Measurements from ENCODE around the gene NKX1-2.

Gene NKX1-2

DNA sequence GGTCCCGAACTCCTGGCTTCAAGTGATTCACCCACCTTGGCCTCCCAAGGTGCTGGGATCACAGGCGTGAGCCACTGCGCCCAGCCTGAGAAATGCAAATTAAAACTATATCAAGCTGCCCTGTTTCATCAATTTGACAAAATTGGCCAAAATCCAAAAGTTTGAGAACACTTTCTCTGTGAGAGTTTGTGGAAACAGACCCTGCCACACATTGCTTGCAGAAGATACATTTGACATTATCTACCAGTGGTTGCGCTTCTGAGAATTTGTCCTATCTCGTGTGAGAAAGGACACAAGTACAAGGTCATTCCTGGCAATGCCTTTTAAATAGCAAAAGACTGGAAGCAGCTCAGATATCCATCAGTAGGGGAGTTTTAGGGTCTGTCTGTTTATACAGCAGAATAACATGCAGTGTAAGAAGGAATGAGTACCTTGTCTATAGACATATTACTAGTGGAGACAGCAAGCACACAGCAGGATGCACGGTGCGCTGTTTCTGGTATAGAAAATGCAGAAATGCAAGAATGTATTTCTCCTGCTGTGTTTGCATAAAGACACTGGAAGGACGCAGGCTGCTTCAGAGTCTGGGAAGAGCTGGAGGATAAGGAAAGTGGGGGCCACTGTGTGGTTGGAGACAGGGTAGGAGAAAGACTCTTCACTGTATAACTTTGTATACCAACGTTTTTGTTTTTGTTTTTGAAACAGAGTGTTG, 16.1 kb upstream of the NKX1-2 start:
- no peak for TF ChIP-seq CTCF (conservative IDR thresholded peaks at IDR 0.05)
- TF ChIP-seq ZFX (IDR thresholded peaks at IDR 0.05): no peak
- no peak overlapping the region; the same call in 1 of the 2 replicates for H3K27ac ChIP-seq

GRCh38 chr10:124465003-124465776, 15.4 kb upstream of the NKX1-2 start:
- TF ChIP-seq CTCF (conservative IDR thresholded peaks at IDR 0.05) (no peak), ZFX (IDR thresholded peaks at IDR 0.05) (no peak)

GRCh38 chr10:124464028-124464965, 14.5 kb upstream of the NKX1-2 start:
- no peak overlapping the region for H3K27ac ChIP-seq
- no peak for TF ChIP-seq ZFX (IDR thresholded peaks at IDR 0.05)
- no peak for TF ChIP-seq CTCF (conservative IDR thresholded peaks at IDR 0.05)

More at GRCh38 chr10:124465003-124465776, 15.4 kb upstream of the NKX1-2 start:
- no peak overlapping the region; the same call in 1 of the 2 replicates for H3K27ac ChIP-seq

DNA sequence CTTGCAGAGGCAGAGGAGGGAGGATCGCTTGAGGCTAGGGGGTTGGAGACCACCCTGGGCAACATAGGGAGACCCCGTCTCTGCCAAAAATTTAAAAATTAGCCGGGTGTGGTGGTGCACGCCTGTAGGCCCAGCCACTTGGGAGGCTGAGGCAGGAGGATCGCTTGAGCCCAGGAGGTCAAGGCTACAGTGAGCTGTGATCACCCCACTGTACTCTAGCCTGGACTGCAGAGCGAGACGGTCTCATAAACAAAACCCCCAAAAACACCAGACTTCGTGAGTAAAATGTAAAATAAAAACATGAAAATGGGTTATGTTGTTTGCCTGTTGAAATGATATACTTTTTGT, 12.5 kb upstream of the NKX1-2 start:
- peak overlapping the region; percentile 74 for H3K27ac ChIP-seq

DNA sequence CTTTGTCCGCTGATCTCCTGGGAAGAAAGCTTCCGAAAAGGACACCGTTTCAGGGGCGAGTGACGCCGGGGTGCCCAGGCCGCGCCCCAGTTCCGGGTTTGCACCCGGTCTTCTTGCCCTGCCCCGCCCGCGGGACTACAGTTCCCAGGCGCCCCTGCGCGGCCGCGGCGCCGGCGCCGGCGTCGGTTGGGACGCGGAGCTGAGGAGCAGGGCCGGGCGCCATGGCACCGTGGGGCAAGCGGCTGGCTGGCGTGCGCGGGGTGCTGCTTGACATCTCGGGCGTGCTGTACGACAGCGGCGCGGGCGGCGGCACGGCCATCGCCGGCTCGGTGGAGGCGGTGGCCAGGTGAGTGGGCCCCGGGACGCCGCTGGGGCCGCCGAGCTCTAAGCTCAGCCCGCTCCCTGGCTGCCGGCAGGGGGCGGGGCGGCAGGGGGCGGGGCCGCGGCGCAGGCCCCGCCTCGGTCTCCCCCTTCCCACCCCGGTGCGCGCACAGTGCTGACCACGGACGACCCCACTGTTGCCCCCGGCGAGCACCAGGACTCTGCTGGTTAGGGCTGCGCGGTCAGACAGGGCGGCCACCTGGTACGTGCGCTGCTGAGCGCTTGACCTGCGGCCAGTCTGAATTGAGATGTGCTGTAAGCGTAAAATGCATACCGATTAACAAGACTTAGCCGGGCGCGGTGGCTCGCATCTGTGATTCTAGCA, 12.0 kb upstream of the NKX1-2 start, which contains the start of gene LHPP:
LHPP (plus strand) TSS at position 182 of the 706 bp plus-strand sequence; CDS start at position 222, 40 bp downstream.
- peak; percentile 55; the same call in 1 of the 2 replicates for TF ChIP-seq ZFX (IDR thresholded peaks at IDR 0.05)
- no peak; the same call in 1 of the 2 replicates for TF ChIP-seq CTCF (conservative IDR thresholded peaks at IDR 0.05)
- H3K27ac ChIP-seq: peak within 1 kb of the TSS; percentile 74

More for the DNA sequence above, 12.5 kb upstream of the NKX1-2 start:
- no peak for TF ChIP-seq CTCF (conservative IDR thresholded peaks at IDR 0.05)
- no peak for TF ChIP-seq ZFX (IDR thresholded peaks at IDR 0.05)

DNA sequence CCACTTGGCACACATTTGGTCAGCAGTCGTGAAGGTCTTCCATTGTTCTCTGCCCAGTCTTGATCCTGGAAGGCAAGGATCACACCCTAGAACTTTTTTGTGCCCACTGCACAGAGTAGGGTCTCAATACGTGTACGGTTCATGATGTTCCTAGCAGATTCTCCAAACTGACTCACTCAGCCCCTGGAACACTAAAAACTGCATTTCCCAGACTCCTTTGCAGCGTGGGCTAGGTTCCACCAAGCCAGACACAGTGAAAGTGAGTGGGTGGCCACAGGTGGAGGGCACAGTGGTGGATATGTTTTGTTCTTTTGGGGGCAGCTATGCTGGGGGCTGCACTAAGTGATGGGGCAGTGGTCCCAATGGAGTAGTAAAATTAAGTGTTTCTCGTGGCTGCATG, 10.3 kb upstream of the NKX1-2 start:
- TF ChIP-seq CTCF (conservative IDR thresholded peaks at IDR 0.05) (no peak), ZFX (IDR thresholded peaks at IDR 0.05) (no peak)
- H3K27ac ChIP-seq: no peak overlapping the region

All from C4-2B (cell line).